ENCODE results near the gene CIC. TPM values are rescaled to one million over a fixed set of nuclear protein-coding genes. Genes with fewer than 3 reads are reported as not detected.

The CIC gene
- total and polyA plus RNA-seq, 3 experiments from 2014 or later, result 2.7 to 60.4 (median 53.9) TPM

GRCh38 chr19:42280815-42281145 is 11.7 kb downstream of the CIC start:
- Histone ChIP-seq H3K27ac (ENCODE audit: low read depth, low read length) (peak overlapping the region; percentile 77), H3K36me3 (ENCODE audit: insufficient read depth, low read length) (no peaks in the 10 kb centered on the region), H3K4me3 (ENCODE audit: low read length) (peak overlapping the region; percentile 70), H3K27me3 (ENCODE audit: insufficient read depth, low read length, poor library complexity, severe bottlenecking) (no peaks in the 10 kb centered on the region), H3K9me3 (ENCODE audit: low read length) (no peaks in the 10 kb centered on the region), H3K4me1 (ENCODE audit: insufficient read depth, low read length) (peaks cover 67% of the 10 kb centered on the region)
- Mint-ChIP-seq H3K36me3 (peaks cover 0 to 8% (median 2%) of the 10 kb centered on the region in 3 donors), H3K4me3 (peak overlapping the region in 6 of 7 donors; percentile 43 to 85 (median 65)), H3K4me1 (peaks cover 35 to 48% (median 46%) of the 10 kb centered on the region in 3 donors), H3K27me3 (peaks cover 0 to 5% of the 10 kb centered on the region in 2 donors), H3K9me3 (no peaks in the 10 kb centered on the region), H3K27ac (peak overlapping the region in 6 of 8 donors; percentile 2 to 90 (median 48))
- DNase-seq, result peak in 2 of 5 donors; percentile 32 to 64
- ChIA-PET CTCF (interaction anchor here (0.8 to 5.9 kb wide), 6 partner anchors 10 to 172 kb away, joined by 3 to 72 read pairs (median 14); partner anchors contain the start of genes GSK3A and ZNF526), POLR2A (interaction anchor here (1.1 to 1.3 kb wide), 2 partner anchors 64 to 82 kb away, joined by 3 to 4 read pairs; no protein-coding TSS in a partner anchor)

GRCh38 chr19:42281146-42281826 is 12.2 kb downstream of the CIC start:
- Histone ChIP-seq H3K27ac (ENCODE audit: low read depth, low read length) (peak overlapping the region; percentile 47), H3K27me3 (ENCODE audit: insufficient read depth, low read length, poor library complexity, severe bottlenecking) (no peaks in the 10 kb centered on the region), H3K36me3 (ENCODE audit: insufficient read depth, low read length) (no peaks in the 10 kb centered on the region), H3K9me3 (ENCODE audit: low read length) (no peaks in the 10 kb centered on the region), H3K4me1 (ENCODE audit: insufficient read depth, low read length) (peaks cover 67% of the 10 kb centered on the region), H3K4me3 (ENCODE audit: low read length) (no peak overlapping the region)
- Mint-ChIP-seq H3K4me3 (peak overlapping the region; percentile 44 to 85 (median 69)), H3K27me3 (peaks cover 0 to 5% of the 10 kb centered on the region in 2 donors), H3K27ac (peak overlapping the region in 6 of 8 donors; percentile 81 to 96 (median 89)), H3K4me1 (peaks cover 30 to 46% (median 46%) of the 10 kb centered on the region in 3 donors), H3K36me3 (peaks cover 0 to 10% (median 0%) of the 10 kb centered on the region in 3 donors), H3K9me3 (no peaks in the 10 kb centered on the region)
- POLR2A ChIA-PET, result interaction anchor here (1.1 to 1.3 kb wide), 2 partner anchors 65 to 82 kb away, joined by 3 to 4 read pairs; no protein-coding TSS in a partner anchor
- CTCF ChIA-PET, result interaction anchor here (0.7 to 5.9 kb wide), 5 partner anchors 12 to 172 kb away, joined by 3 to 72 read pairs (median 4); partner anchors contain the start of genes GSK3A, PAFAH1B3 and PRR19
- DNase-seq, result no peak

GRCh38 chr19:42281827-42282762 is 13.0 kb downstream of the CIC start:
- H3K9me3 Mint-ChIP-seq, result no peaks in the 10 kb centered on the region
- ChIA-PET CTCF (interaction anchor here (0.7 to 5.9 kb wide), 5 partner anchors 11 to 149 kb away, joined by 3 to 72 read pairs (median 4); partner anchors contain the start of genes GSK3A, PAFAH1B3 and PRR19), POLR2A (interaction anchor here (0.5 to 1.4 kb wide), 7 partner anchors 13 to 149 kb away, joined by 3 to 7 read pairs (median 4); partner anchors contain the start of genes CIC, GSK3A and POU2F2)
- H3K4me1 Mint-ChIP-seq, result peaks cover 28 to 45% (median 40%) of the 10 kb centered on the region in 3 donors
- peaks cover 0 to 5% of the 10 kb centered on the region in 2 donors for H3K27me3 Mint-ChIP-seq
- Histone ChIP-seq H3K36me3 (ENCODE audit: insufficient read depth, low read length) (peaks cover 1% of the 10 kb centered on the region), H3K4me1 (ENCODE audit: insufficient read depth, low read length) (peaks cover 60% of the 10 kb centered on the region), H3K27me3 (ENCODE audit: insufficient read depth, low read length, poor library complexity, severe bottlenecking) (no peaks in the 10 kb centered on the region), H3K27ac (ENCODE audit: low read depth, low read length) (peak overlapping the region; percentile 90), H3K4me3 (ENCODE audit: low read length) (peak overlapping the region; percentile 11), H3K9me3 (ENCODE audit: low read length) (no peaks in the 10 kb centered on the region)
- peak overlapping the region in 6 of 7 donors; percentile 33 to 85 (median 68) for H3K4me3 Mint-ChIP-seq
- peaks cover 0 to 14% (median 0%) of the 10 kb centered on the region in 3 donors for H3K36me3 Mint-ChIP-seq
- peak overlapping the region in 2 of 8 donors; percentile 93 to 96 for H3K27ac Mint-ChIP-seq
- DNase-seq, result no peak

GRCh38 chr19:42282819-42283187 is 13.8 kb downstream of the CIC start:
- Mint-ChIP-seq H3K36me3 (peaks cover 0 to 21% (median 0%) of the 10 kb centered on the region in 3 donors), H3K4me3 (peak overlapping the region in 3 of 7 donors; percentile 33 to 66 (median 51)), H3K27ac (peak overlapping the region in 1 of 8 donors; percentile 93), H3K27me3 (peaks cover 0 to 5% of the 10 kb centered on the region in 2 donors), H3K4me1 (peaks cover 28 to 45% (median 40%) of the 10 kb centered on the region in 3 donors), H3K9me3 (no peaks in the 10 kb centered on the region)
- CTCF ChIA-PET, result interaction anchor here (0.7 to 1.4 kb wide), 2 partner anchors 11 to 13 kb away, joined by 4 read pairs; no protein-coding TSS in a partner anchor
- H3K36me3 ChIP-seq (ENCODE audit: insufficient read depth, low read length), result peaks cover 4% of the 10 kb centered on the region
- POLR2A ChIA-PET, result interaction anchor here (0.5 to 1.4 kb wide), 6 partner anchors 14 to 150 kb away, joined by 3 to 7 read pairs (median 4); partner anchors contain the start of genes CIC, GSK3A and POU2F2
- DNase-seq, result no peak
- H3K27me3 ChIP-seq (ENCODE audit: insufficient read depth, low read length, poor library complexity, severe bottlenecking), result no peaks in the 10 kb centered on the region
- peak overlapping the region; percentile 48 for H3K4me3 ChIP-seq (ENCODE audit: low read length)
- no peaks in the 10 kb centered on the region for H3K9me3 ChIP-seq (ENCODE audit: low read length)
- peaks cover 59% of the 10 kb centered on the region for H3K4me1 ChIP-seq (ENCODE audit: insufficient read depth, low read length)
- H3K27ac ChIP-seq (ENCODE audit: low read depth, low read length), result peak overlapping the region; percentile 90

GRCh38 chr19:42283188-42284065 is 14.4 kb downstream of the CIC start:
- Mint-ChIP-seq H3K27me3 (peaks cover 0 to 3% of the 10 kb centered on the region in 2 donors), H3K4me1 (peaks cover 24 to 42% (median 35%) of the 10 kb centered on the region in 3 donors), H3K9me3 (no peaks in the 10 kb centered on the region), H3K27ac (no peak overlapping the region), H3K4me3 (no peak overlapping the region), H3K36me3 (peaks cover 0 to 27% (median 0%) of the 10 kb centered on the region in 3 donors)
- POLR2A ChIA-PET, result interaction anchor here (0.8 to 1.7 kb wide), 9 partner anchors 13 to 151 kb away, joined by 3 to 7 read pairs (median 4); partner anchors contain the start of genes CIC, GSK3A and POU2F2
- H3K27ac ChIP-seq (ENCODE audit: low read depth, low read length), result peak overlapping the region; percentile 90
- H3K4me3 ChIP-seq (ENCODE audit: low read length), result peak overlapping the region; percentile 48
- DNase-seq, result peak; percentile 95 to 98 (median 96)
- CTCF ChIA-PET, result interaction anchor here (0.7 kb wide), 1 partner anchor 13 kb away, joined by 4 read pairs; no protein-coding TSS in a partner anchor
- H3K9me3 ChIP-seq (ENCODE audit: low read length), result no peaks in the 10 kb centered on the region
- peaks cover 8% of the 10 kb centered on the region for H3K36me3 ChIP-seq (ENCODE audit: insufficient read depth, low read length)
- H3K27me3 ChIP-seq (ENCODE audit: insufficient read depth, low read length, poor library complexity, severe bottlenecking), result no peaks in the 10 kb centered on the region
- peaks cover 54% of the 10 kb centered on the region for H3K4me1 ChIP-seq (ENCODE audit: insufficient read depth, low read length)

- H3K9me3 Mint-ChIP-seq, result no peaks in the 10 kb centered on the region
- peaks cover 0 to 33% (median 0%) of the 10 kb centered on the region in 3 donors for H3K36me3 Mint-ChIP-seq
- DNase-seq, result peak; percentile 85 to 91 (median 89)
- Histone ChIP-seq H3K4me1 (ENCODE audit: insufficient read depth, low read length) (peaks cover 48% of the 10 kb centered on the region), H3K9me3 (ENCODE audit: low read length) (no peaks in the 10 kb centered on the region), H3K27me3 (ENCODE audit: insufficient read depth, low read length, poor library complexity, severe bottlenecking) (no peaks in the 10 kb centered on the region), H3K27ac (ENCODE audit: low read depth, low read length) (no peak overlapping the region), H3K4me3 (ENCODE audit: low read length) (no peak overlapping the region), H3K36me3 (ENCODE audit: insufficient read depth, low read length) (peaks cover 12% of the 10 kb centered on the region)
- peaks cover 17 to 35% (median 29%) of the 10 kb centered on the region in 3 donors for H3K4me1 Mint-ChIP-seq
- ChIA-PET CTCF (interaction anchor here (0.6 to 1.3 kb wide), 3 partner anchors 12 to 417 kb away, joined by 3 to 6 read pairs (median 5); partner anchors contain the start of gene CIC), POLR2A (interaction anchor here (0.6 to 1.7 kb wide), 7 partner anchors 14 to 85 kb away, joined by 3 to 5 read pairs (median 4); partner anchors contain the start of genes CIC and GSK3A)
- peaks cover 0 to 2% of the 10 kb centered on the region in 2 donors for H3K27me3 Mint-ChIP-seq
- no peak overlapping the region for H3K27ac Mint-ChIP-seq
- no peak overlapping the region for H3K4me3 Mint-ChIP-seq
These were observed 15.0 kb downstream of the CIC start for GRCh38 chr19:42284066-42284501.

Data from CD8-positive, alpha-beta memory T cell (primary cell).